ENCODE data around the gene CADM4. TPM values are rescaled to one million over a fixed set of nuclear protein-coding genes. Genes with fewer than 3 reads are reported as not detected.
"Not testable (repeated sequence)": the region's sequence is repeated elsewhere in the genome, so short reads cannot be mapped to it uniquely, and the experiment has no call there.

The CADM4 gene
- total RNA-seq, 1 donor from 2014 or later: 21.9 TPM

GRCh38 chr19:43682824-43683661 lies 43.4 kb upstream of the CADM4 start:
- no peaks in the 10 kb centered on the region for H3K27me3 ChIP-seq (ENCODE audit: control insufficient read depth, insufficient read depth, low read length)
- no peak for DNase-seq (ENCODE audit: low read depth)
- H3K36me3 ChIP-seq (ENCODE audit: control insufficient read depth, insufficient read depth, low read length): no peaks in the 10 kb centered on the region
- TF ChIP-seq CTCF (IDR thresholded peaks at IDR 0.05; ENCODE audit: insufficient read depth, low read length, poor library complexity, severe bottlenecking): no peak
- H3K4me3 ChIP-seq (ENCODE audit: low read depth, low read length): no peak overlapping the region

GRCh38 chr19:43682269-43682668 lies 42.6 kb upstream of the CADM4 start:
- H3K27me3 ChIP-seq (ENCODE audit: control insufficient read depth, insufficient read depth, low read length); H3K36me3 ChIP-seq (ENCODE audit: control insufficient read depth, insufficient read depth, low read length); DNase-seq (ENCODE audit: low read depth); H3K4me3 ChIP-seq (ENCODE audit: low read depth, low read length): not testable (repeated sequence)

GRCh38 chr19:43681821-43682220 lies 42.2 kb upstream of the CADM4 start:
- no peaks in the 10 kb centered on the region for H3K36me3 ChIP-seq (ENCODE audit: control insufficient read depth, insufficient read depth, low read length)
- no peak overlapping the region for H3K4me3 ChIP-seq (ENCODE audit: low read depth, low read length)
- H3K27me3 ChIP-seq (ENCODE audit: control insufficient read depth, insufficient read depth, low read length): no peaks in the 10 kb centered on the region
- no peak for DNase-seq (ENCODE audit: low read depth)
- TF ChIP-seq CTCF (IDR thresholded peaks at IDR 0.05; ENCODE audit: insufficient read depth, low read length, poor library complexity, severe bottlenecking): no peak

DNA sequence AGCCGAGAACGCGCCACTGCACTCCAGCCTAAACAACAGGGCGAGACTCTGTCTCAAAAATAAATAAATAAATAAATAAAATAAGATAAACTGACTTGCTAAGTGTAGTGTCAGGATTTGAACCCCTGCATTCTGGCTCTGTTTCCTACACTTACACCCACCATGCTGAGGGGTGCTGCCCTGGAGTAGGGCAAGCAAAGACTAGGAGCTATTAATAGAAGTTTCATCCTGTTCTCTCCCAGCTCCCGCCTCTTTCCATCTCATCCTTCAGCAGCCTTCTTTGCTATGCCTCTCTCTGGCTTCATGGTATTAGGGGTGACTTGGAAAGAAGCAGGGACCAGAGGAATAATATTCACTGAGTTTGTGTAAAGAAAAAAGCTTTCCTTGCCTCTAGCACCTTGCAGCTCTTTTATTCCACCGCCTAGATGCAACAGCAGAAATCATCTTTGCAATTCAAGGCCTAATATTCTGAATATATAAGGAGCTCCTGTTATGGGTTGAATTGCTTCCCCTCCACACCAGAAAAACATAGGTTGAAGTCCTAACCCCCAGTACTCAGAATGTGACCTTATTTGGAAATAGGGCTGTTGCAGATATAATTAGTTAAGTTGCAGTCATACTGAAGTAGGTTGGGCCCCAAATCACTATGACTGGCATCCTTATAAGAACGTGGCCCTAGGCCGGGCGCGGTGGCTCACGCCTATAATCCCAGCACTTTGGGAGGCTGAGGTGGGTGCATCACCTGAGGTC lies 39.0 kb upstream of the CADM4 start:
- no peaks in the 10 kb centered on the region for H3K36me3 ChIP-seq (ENCODE audit: control insufficient read depth, insufficient read depth, low read length)
- no peak overlapping the region for H3K4me3 ChIP-seq (ENCODE audit: low read depth, low read length)
- no peak for TF ChIP-seq CTCF (IDR thresholded peaks at IDR 0.05; ENCODE audit: insufficient read depth, low read length, poor library complexity, severe bottlenecking)
- no peaks in the 10 kb centered on the region for H3K27me3 ChIP-seq (ENCODE audit: control insufficient read depth, insufficient read depth, low read length)
- DNase-seq (ENCODE audit: low read depth): no peak

GRCh38 chr19:43675906-43676305 lies 36.3 kb upstream of the CADM4 start:
- DNase-seq (ENCODE audit: low read depth): no peak
- Histone ChIP-seq H3K36me3 (ENCODE audit: control insufficient read depth, insufficient read depth, low read length) (no peaks in the 10 kb centered on the region), H3K27me3 (ENCODE audit: control insufficient read depth, insufficient read depth, low read length) (no peaks in the 10 kb centered on the region), H3K4me3 (ENCODE audit: low read depth, low read length) (no peak overlapping the region)
- no peak for TF ChIP-seq CTCF (IDR thresholded peaks at IDR 0.05; ENCODE audit: insufficient read depth, low read length, poor library complexity, severe bottlenecking)

DNA sequence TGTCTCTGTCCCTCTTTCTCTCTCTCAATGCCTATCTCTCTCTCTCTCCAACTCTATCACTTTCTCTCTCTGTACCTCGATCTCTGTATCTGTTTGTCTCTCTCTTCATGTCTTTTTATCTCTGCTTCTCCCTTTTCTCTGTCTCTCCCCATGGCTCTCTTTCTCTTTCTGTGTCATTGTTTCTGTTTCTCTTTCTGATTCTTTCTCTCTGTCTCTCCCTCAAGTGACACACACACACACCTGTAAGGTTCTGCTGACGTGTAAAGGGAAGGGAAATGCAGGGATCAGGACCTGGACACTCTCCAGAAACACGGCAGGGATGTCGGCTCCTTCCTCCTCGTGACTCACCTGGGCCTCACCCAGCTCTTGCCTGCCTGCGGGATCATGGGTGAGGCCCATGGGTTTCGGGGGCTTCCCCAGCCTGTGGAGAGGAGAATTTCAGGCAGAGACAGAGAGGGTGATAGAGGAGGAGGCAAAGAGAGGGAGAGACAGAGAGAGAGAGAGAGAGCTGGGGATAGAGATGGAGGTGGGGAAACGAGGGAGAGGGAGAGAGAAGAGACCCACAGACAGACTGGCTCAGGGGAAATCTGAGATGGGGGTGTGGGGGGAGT lies 35.7 kb upstream of the CADM4 start:
- TF ChIP-seq CTCF (IDR thresholded peaks at IDR 0.05; ENCODE audit: insufficient read depth, low read length, poor library complexity, severe bottlenecking): no peak
- no peaks in the 10 kb centered on the region for H3K36me3 ChIP-seq (ENCODE audit: control insufficient read depth, insufficient read depth, low read length)
- no peaks in the 10 kb centered on the region for H3K27me3 ChIP-seq (ENCODE audit: control insufficient read depth, insufficient read depth, low read length)
- DNase-seq (ENCODE audit: low read depth): peak; percentile 77
- H3K4me3 ChIP-seq (ENCODE audit: low read depth, low read length): no peak overlapping the region
